PC-3 (cell line): ENCODE measurements around the gene RPLP2. TPM values are rescaled to one million over a fixed set of nuclear protein-coding genes. Genes with fewer than 3 reads are reported as not detected.
A peak's percentile ranks its signal among the peaks of the same experiment; 100 is the strongest.

Experiments used
- ATAC-seq: fragments of 200-7000 bp; cut with Tn5 transposase; 2 replicates; pipeline ENCODE4 v1.9.1; 2020; ENCODE audit warnings: mild to moderate bottlenecking, moderate library complexity
- BruUV-seq: library from RNA; stranded (reverse); fragments of 400-500 nt; replicated peaks from 2 replicates; lab custom pipeline; 2021; lab: Mats Ljungman, UMichigan
- CTCF ChIA-PET: fragments of 300-600 bp; sonication (Branson Sonifier 250); formaldehyde crosslinking; loops from one replicate; lab custom pipeline; 2022; ENCODE audit warnings: antibody characterized with exemption; lab: Charles Lee
- POLR2A ChIA-PET: fragments of 300-600 bp; sonication (Branson Sonifier 250); formaldehyde crosslinking; loops from one replicate; lab custom pipeline; 2022; ENCODE audit warnings: antibody characterized with exemption; ENCODE audit not compliant: unreplicated experiment; lab: Charles Lee
- DNase-seq: peaks from one replicate; pipeline ENCODE4 v3.0.0-alpha.2; 2015
- H2AFZ ChIP-seq: fragments of 300-600 bp; sonication (generic); 2 replicates; pipeline ENCODE4 v1.6.0; 2016; ENCODE audit warnings: antibody characterized with exemption, low read length
- H3F3A ChIP-seq: fragments of 300-600 bp; sonication (generic); one replicate; pipeline ENCODE4 v1.6.0; 2017; ENCODE audit warnings: antibody characterized with exemption, low read length, control low read depth, mild to moderate bottlenecking; ENCODE audit not compliant: unreplicated experiment
- H3K27ac ChIP-seq: fragments of 300-600 bp; sonication (generic); 2 replicates; pipeline ENCODE4 v1.5.1; 2016; ENCODE audit warnings: mild to moderate bottlenecking, low read length
- H3K27me3 ChIP-seq: fragments of 300-600 bp; sonication (generic); 2 replicates; pipeline ENCODE4 v1.6.1; 2016; ENCODE audit warnings: low read length, mixed read lengths
- H3K36me3 ChIP-seq: fragments of 300-600 bp; sonication (generic); 2 replicates; pipeline ENCODE4 v1.6.1; 2016; ENCODE audit warnings: low read depth, mixed run types, low read length, mixed read lengths
- H3K4me1 ChIP-seq: fragments of 300-600 bp; sonication (generic); 2 replicates; pipeline ENCODE4 v1.5.1; 2016; ENCODE audit warnings: low read length; ENCODE audit not compliant: insufficient read depth
- H3K4me2 ChIP-seq: fragments of 300-600 bp; sonication (generic); 2 replicates; pipeline ENCODE4 v1.6.0; 2016; ENCODE audit warnings: low read length
- H3K4me3 ChIP-seq: fragments of 300-600 bp; sonication (generic); 2 replicates; pipeline ENCODE4 v1.5.1; 2016; ENCODE audit warnings: mild to moderate bottlenecking, low read length, mixed read lengths
- H3K79me2 ChIP-seq: fragments of 300-600 bp; sonication (generic); 2 replicates; pipeline ENCODE4 v1.6.1; 2017; ENCODE audit warnings: low read length, mixed read lengths
- H3K9ac ChIP-seq: fragments of 300-600 bp; sonication (generic); 2 replicates; pipeline ENCODE4 v1.6.0; 2016; ENCODE audit warnings: mild to moderate bottlenecking, low read length
- H3K9me2 ChIP-seq: fragments of 300-600 bp; sonication (generic); replicated peaks from 2 replicates; pipeline ENCODE4 v1.6.1; 2016; ENCODE audit warnings: mixed run types, low read length, mixed read lengths
- H3K9me3 ChIP-seq: fragments of 300-600 bp; sonication (generic); 2 replicates; pipeline ENCODE4 v1.6.1; 2016; ENCODE audit warnings: low read length, mixed read lengths
- H4K20me1 ChIP-seq: fragments of 300-600 bp; sonication (generic); 2 replicates; pipeline ENCODE4 v1.6.1; 2016; ENCODE audit warnings: low read length, mixed read lengths
- CTCF ChIP-seq: fragments of 300-600 bp; sonication (generic); conservative IDR thresholded peaks from 2 replicates; pipeline ENCODE4 v1.5.1; 2017; ENCODE audit warnings: antibody characterized with exemption, low read depth, mild to moderate bottlenecking, low read length
- EZH2 ChIP-seq: fragments of 300-600 bp; sonication (generic); IDR thresholded peaks from one replicate; pipeline ENCODE4 v1.6.1; 2017; ENCODE audit warnings: antibody characterized with exemption, mild to moderate bottlenecking, low read length; ENCODE audit not compliant: unreplicated experiment
- EZH2phosphoT487 ChIP-seq: fragments of 300-600 bp; sonication (generic); IDR thresholded peaks from 2 replicates; pipeline ENCODE4 v1.6.1; 2018; ENCODE audit warnings: mild to moderate bottlenecking, antibody characterized with exemption, low read length, borderline replicate concordance
- intact Hi-C: fragments of 100-400 bp; cut with micrococcal nuclease; formaldehyde crosslinking; loops from 2 replicates; pipeline ENCODE4 v1.9.0; 2023
- total RNA-seq: library from RNA; depleted of rRNA; stranded (reverse); fragments of >200 nt; gene quantifications from 2 replicates; pipeline ENCODE4 v1.2.3, GENCODE V29; 2014

Gene RPLP2
- total RNA-seq, 1 experiment from 2014 or later = 897 TPM

GRCh38 chr11:776263-776560, 33.6 kb upstream of the RPLP2 start:
- no peak for TF ChIP-seq EZH2
- TF ChIP-seq CTCF = no peak
- TF ChIP-seq EZH2phosphoT487 = no peak
- intact Hi-C loops = no loop called here
- no TSS peak for BruUV-seq
- Histone ChIP-seq H3K36me3 (peaks cover 14% of the 10 kb centered on the region; the same call in 1 of the 2 replicates), H3K27ac (no peak overlapping the region), H2AFZ (no peak overlapping the region), H3K27me3 (no peaks in the 10 kb centered on the region), H3K79me2 (peaks cover 67% of the 10 kb centered on the region), H3K4me1 (peaks cover 22% of the 10 kb centered on the region), H3K9me2 (no peaks in the 10 kb centered on the region), H3K4me3 (peak overlapping the region; percentile 95), H4K20me1 (peaks cover 26% of the 10 kb centered on the region), H3K4me2 (peak overlapping the region; percentile 98), H3F3A (no peaks in the 10 kb centered on the region), H3K9ac (peak overlapping the region; percentile 96), H3K9me3 (no peaks in the 10 kb centered on the region)
- POLR2A ChIA-PET = interaction anchor here (0.7 kb wide), 1 partner anchor 162 kb away, joined by 11 read pairs; no protein-coding TSS in a partner anchor
- CTCF ChIA-PET = no interaction called here
- DNase-seq = no peak
- ATAC-seq = no peak

GRCh38 chr11:776561-777287, 33.0 kb upstream of the RPLP2 start:
- H4K20me1 ChIP-seq = peaks cover 26% of the 10 kb centered on the region
- CTCF ChIA-PET = interaction anchor here (0.6 kb wide), 1 partner anchor 71 kb away, joined by 9 read pairs; the partner anchor contains the start of gene EPS8L2

More at GRCh38 chr11:776561-777287, 33.0 kb upstream of the RPLP2 start:
- peak; percentile 39 for ATAC-seq
- TF ChIP-seq CTCF (no peak), EZH2 (no peak), EZH2phosphoT487 (no peak)
- Histone ChIP-seq H3K27ac (peak overlapping the region; percentile 40), H3K36me3 (peaks cover 9% of the 10 kb centered on the region; the same call in 1 of the 2 replicates), H3K4me3 (peak overlapping the region; percentile 95), H3K9me2 (no peaks in the 10 kb centered on the region), H3K9ac (peak overlapping the region; percentile 96), H3K4me2 (peak overlapping the region; percentile 98), H3K9me3 (no peaks in the 10 kb centered on the region), H3K27me3 (no peaks in the 10 kb centered on the region), H3K79me2 (peaks cover 62% of the 10 kb centered on the region), H3F3A (no peaks in the 10 kb centered on the region), H2AFZ (no peak overlapping the region), H3K4me1 (peaks cover 22% of the 10 kb centered on the region)
- DNase-seq = no peak
- no TSS peak for BruUV-seq
- POLR2A ChIA-PET = interaction anchor here (0.7 kb wide), 1 partner anchor 81 kb away, joined by 16 read pairs; no protein-coding TSS in a partner anchor
- intact Hi-C loops = no loop called here
